Nephron (organoid): Measurements from ENCODE around the gene CDC20B.

Experiments
- H3K27ac Mint-ChIP-seq, 3 experiments: 2 replicates each; pipeline ENCODE4 v1.8.0; 2020; ENCODE audit warnings: mixed read lengths in 3 of 3, mild to moderate bottlenecking in 2 of 3, moderate library complexity in 1 of 3
- H3K27me3 Mint-ChIP-seq: 2 replicates; pipeline ENCODE4 v1.8.0; 2021; ENCODE audit warnings: low read depth, mild to moderate bottlenecking, moderate library complexity, mixed read lengths
- H3K36me3 Mint-ChIP-seq: 2 replicates; pipeline ENCODE4 v1.8.0; 2020; ENCODE audit warnings: low read depth, mixed read lengths
- H3K4me1 Mint-ChIP-seq: 2 replicates; pipeline ENCODE4 v1.8.0; 2020; ENCODE audit warnings: mixed read lengths
- H3K4me3 Mint-ChIP-seq, 3 experiments: 2 replicates each; pipeline ENCODE4 v1.8.0; 2020; ENCODE audit warnings: mild to moderate bottlenecking in 3 of 3, mixed read lengths in 3 of 3, moderate library complexity in 2 of 3
- H3K9me3 Mint-ChIP-seq: 2 replicates; pipeline ENCODE4 v1.8.0; 2020; ENCODE audit warnings: mixed read lengths
- TF ChIP-seq, protein P1 (sequence below), 3 experiments: fragments of 200-600 bp; sonication (generic); IDR thresholded peaks; one replicate each; pipeline ENCODE4 v1.5.0; 2021; ENCODE audit warnings: antibody characterized with exemption in 3 of 3; ENCODE audit not compliant: unreplicated experiment in 3 of 3

The CDC20B gene

DNA sequence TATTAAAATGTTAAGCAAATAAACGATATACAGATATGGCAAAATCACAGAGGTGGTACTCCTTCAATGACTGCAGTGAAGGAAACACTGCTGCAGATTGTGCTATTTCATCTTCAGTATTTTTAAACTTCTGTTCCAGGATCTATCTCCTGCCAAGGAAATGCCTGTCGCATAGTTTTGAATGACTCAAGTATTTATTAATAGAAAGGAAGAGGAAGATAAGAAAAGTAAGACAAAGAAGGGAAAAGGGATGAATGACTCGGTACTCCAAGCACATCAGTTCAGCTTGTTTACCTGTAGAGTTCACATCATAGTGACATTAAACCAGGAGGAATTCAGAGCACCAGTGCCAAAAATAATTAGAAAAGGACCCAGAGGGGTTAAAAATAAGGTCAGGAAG lies 18.1 kb downstream of the CDC20B start:
- no peaks in the 10 kb centered on the region for H3K9me3 Mint-ChIP-seq
- H3K27ac Mint-ChIP-seq, result no peak overlapping the region
- no peaks in the 10 kb centered on the region for H3K36me3 Mint-ChIP-seq
- peak overlapping the region in 1 of 3 experiments; percentile 6 for H3K4me3 Mint-ChIP-seq
- no peaks in the 10 kb centered on the region for H3K4me1 Mint-ChIP-seq
- TF ChIP-seq, protein P1, sequence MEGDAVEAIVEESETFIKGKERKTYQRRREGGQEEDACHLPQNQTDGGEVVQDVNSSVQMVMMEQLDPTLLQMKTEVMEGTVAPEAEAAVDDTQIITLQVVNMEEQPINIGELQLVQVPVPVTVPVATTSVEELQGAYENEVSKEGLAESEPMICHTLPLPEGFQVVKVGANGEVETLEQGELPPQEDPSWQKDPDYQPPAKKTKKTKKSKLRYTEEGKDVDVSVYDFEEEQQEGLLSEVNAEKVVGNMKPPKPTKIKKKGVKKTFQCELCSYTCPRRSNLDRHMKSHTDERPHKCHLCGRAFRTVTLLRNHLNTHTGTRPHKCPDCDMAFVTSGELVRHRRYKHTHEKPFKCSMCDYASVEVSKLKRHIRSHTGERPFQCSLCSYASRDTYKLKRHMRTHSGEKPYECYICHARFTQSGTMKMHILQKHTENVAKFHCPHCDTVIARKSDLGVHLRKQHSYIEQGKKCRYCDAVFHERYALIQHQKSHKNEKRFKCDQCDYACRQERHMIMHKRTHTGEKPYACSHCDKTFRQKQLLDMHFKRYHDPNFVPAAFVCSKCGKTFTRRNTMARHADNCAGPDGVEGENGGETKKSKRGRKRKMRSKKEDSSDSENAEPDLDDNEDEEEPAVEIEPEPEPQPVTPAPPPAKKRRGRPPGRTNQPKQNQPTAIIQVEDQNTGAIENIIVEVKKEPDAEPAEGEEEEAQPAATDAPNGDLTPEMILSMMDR (IDR thresholded peaks at IDR 0.05; ENCODE audit: unreplicated experiment in 3 of 3), result no peak
- H3K27me3 Mint-ChIP-seq, result peaks cover 30% of the 10 kb centered on the region

DNA sequence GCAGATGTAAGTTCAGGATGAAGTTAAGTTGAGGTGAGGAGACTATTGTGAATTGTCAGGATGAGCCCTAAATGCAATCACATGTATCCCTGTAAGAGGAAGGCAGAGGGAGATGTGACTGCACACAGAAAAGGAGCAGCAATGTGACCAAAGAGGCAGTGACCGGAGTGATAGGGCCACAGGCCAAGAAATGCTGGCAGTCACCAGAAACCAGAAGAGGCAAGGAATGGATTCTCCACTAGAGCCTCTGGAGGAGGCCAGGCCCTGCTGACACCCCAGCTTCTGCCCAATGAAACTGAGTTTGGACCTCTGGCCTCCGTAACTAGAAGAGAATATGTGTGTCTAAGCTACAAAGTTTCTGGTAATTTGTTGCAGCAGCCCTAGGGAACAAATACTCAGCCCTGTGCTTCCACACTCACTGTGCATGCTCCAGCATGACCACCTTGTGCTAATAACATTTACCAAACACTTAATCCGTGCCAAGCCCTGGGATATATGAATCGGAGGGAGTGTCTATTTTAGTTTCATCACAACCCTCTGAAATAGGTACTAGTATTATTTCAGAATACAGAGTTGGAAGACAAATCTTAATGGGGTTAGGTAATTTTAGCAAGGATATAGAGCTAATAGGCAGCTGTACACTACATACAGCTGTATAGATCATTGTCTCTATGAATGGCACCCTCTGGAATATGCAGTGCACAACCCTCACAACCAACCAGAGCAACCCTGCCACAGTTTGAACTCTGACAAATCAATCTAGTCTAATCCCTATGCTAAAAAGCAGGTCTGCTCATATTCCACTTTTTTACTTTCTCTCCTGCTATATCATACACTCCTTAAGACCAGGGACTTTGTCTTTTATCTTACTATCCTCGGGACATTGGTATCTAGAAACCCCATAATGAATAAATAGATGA lies 20.8 kb downstream of the CDC20B start:
- Mint-ChIP-seq H3K4me3 (no peak overlapping the region), H3K36me3 (no peaks in the 10 kb centered on the region), H3K9me3 (no peaks in the 10 kb centered on the region), H3K27me3 (peaks cover 33% of the 10 kb centered on the region), H3K27ac (no peak overlapping the region), H3K4me1 (no peaks in the 10 kb centered on the region)
- TF ChIP-seq, protein P1 (IDR thresholded peaks at IDR 0.05; ENCODE audit: unreplicated experiment in 3 of 3), result no peak

DNA sequence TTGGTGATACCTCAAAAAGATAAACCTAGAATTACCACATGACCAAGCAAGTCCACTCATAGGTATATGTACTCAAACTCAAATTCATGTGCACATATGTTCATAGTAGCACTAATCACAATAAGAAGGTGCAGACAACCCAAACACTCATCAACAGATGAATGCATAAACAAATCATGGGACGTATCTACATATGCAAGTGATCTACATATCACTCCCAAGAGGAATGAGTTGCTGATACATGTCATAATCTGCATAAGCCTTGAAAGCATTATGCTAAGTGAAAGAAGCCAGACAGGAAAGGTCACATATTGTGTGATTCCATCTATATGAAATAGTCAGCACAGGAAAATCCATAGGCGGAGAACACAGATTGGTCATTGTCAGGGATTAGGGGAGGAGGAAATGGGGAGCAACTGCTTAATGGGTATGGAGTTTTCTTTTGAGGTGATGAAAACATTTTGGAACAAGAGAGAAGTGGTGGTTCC lies 23.6 kb downstream of the CDC20B start:
- Mint-ChIP-seq H3K4me3 (no peak overlapping the region), H3K36me3 (no peaks in the 10 kb centered on the region), H3K27me3 (peaks cover 27% of the 10 kb centered on the region), H3K4me1 (peaks cover 4% of the 10 kb centered on the region), H3K9me3 (no peaks in the 10 kb centered on the region), H3K27ac (no peak overlapping the region)
- TF ChIP-seq, protein P1 (IDR thresholded peaks at IDR 0.05; ENCODE audit: unreplicated experiment in 3 of 3), result no peak

DNA sequence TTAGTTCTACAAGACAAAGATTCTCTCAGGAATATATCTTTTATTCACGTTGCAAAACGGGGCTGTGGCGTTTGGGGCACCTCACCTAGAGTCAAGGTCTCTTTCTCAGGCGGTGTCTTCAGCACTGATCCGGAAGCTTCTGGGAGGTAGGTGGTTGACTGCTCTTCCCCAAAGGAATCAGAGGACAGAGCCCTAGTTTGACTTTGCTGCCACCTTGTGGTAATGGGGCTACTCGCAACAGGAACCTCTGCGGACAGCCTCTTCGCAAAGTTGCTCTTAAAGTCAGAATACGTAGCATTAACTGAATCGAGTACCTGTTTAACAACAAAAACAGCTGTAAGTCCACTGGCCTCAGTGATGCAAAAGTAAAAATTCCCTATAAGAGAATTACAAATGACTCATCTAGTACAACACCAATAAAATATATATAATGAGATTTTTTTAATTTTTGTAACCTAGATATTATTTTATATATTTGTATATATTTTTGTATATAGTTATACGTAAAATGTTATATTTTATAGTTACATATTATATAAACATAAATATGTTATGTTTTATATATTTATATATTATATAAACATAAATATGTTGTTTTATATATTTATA lies 26.3 kb downstream of the CDC20B start:
- Mint-ChIP-seq H3K27me3 (peaks cover 14% of the 10 kb centered on the region), H3K36me3 (no peaks in the 10 kb centered on the region)

DNA sequence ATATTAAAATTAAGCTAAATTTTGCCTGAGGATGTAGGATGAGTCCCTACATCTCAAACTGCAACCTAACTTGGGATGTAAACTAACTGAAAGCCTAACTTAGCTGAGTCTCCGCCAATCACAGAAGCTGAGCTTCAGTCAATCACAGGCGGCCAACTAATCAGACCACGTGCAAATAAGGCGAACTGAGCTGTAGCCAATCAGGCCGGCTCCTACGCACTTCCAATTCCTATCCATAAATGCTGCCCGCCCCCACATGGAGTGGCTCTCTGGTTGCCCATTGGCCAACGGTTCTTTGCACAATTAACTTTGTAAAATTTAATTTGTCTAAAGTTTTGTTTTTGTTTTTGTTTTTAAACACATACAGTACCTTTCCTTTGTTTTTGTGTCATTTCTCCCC lies 26.9 kb downstream of the CDC20B start:
- no peaks in the 10 kb centered on the region for H3K36me3 Mint-ChIP-seq
- H3K27ac Mint-ChIP-seq, result no peak overlapping the region
- H3K4me1 Mint-ChIP-seq, result peaks cover 4% of the 10 kb centered on the region
- peaks cover 13% of the 10 kb centered on the region for H3K27me3 Mint-ChIP-seq
- no peak overlapping the region for H3K4me3 Mint-ChIP-seq
- no peaks in the 10 kb centered on the region for H3K9me3 Mint-ChIP-seq
- TF ChIP-seq, protein P1 (IDR thresholded peaks at IDR 0.05; ENCODE audit: unreplicated experiment in 3 of 3), result no peak

More for the DNA sequence above, 26.3 kb downstream of the CDC20B start:
- Mint-ChIP-seq H3K4me1 (peaks cover 4% of the 10 kb centered on the region), H3K4me3 (no peak overlapping the region), H3K27ac (no peak overlapping the region), H3K9me3 (no peaks in the 10 kb centered on the region)
- TF ChIP-seq, protein P1 (IDR thresholded peaks at IDR 0.05; ENCODE audit: unreplicated experiment in 3 of 3), result peak; percentile 95 to 97 (median 96)
